Measurements from ENCODE around the gene LGMN. TPM values are rescaled to one million over a fixed set of nuclear protein-coding genes. Genes with fewer than 3 reads are reported as not detected.

Gene LGMN
- total and polyA plus RNA-seq, 2 of the 13 experiments (the other 11 are each of a cell fraction or from before 2014, with no cell fraction given): 28.9 to 76.4 TPM

DNA sequence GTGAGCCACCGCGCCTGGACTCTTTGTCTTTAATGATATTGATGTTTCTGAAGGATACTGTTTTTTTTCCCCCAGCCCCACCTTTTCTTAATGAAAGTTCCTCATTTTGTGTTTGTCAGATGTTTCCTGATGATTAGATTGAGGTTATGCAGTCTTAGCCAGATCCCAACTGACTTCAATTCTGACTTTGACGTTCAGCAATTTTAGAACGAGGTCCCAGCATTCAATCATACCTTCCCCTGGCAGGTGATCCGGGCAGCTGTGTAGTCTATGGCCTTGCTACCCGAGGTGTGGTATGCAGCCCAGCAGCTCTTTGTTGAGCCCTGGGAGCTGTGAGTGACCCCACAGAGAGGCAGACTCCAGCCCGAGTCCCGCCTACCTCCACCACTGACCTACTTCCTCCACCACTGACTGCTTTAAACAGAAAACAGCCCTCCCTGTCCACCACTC, 82.7 kb downstream of the LGMN start:
- FAIRE-seq (no peak), DNase-seq (ENCODE audit: low spot score) (no peak), ATAC-seq (no peak)
- Histone ChIP-seq H3K4me2 (ENCODE audit: low read depth, low read length) (no peak overlapping the region), H3K4me1 (ENCODE audit: insufficient read depth, low read length) (no peaks in the 10 kb centered on the region), H3K9me3 (ENCODE audit: low read length) (no peaks in the 10 kb centered on the region), H4K20me1 (ENCODE audit: insufficient read depth, low read length) (no peaks in the 10 kb centered on the region), H3K27me3 (ENCODE audit: control insufficient read depth in 1 of 2, insufficient read depth in 2 of 2, low read length in 2 of 2) (no peaks in the 10 kb centered on the region), H3K36me3 (replicated peaks in 1 of 2; ENCODE audit: control insufficient read depth in 1 of 2, insufficient read depth in 2 of 2, low read length in 2 of 2) (peaks cover 1 to 6% of the 10 kb centered on the region in 2 experiments; a peak in 1 of 5 replicates), H3K4me3 (replicated peaks in 1 of 3; ENCODE audit: insufficient read depth in 1 of 3, low read depth in 2 of 3, low read length in 3 of 3) (no peak overlapping the region), H3K27ac (ENCODE audit: extremely low read length, insufficient read depth, low read length) (no peak overlapping the region), H2AFZ (ENCODE audit: low read length) (no peak overlapping the region), H3K9ac (ENCODE audit: insufficient read depth, low read depth, low read length) (no peak overlapping the region), H3K79me2 (ENCODE audit: insufficient read depth, low read length) (no peaks in the 10 kb centered on the region)
- WGBS (ENCODE audit: low lambda C conversion rate): 85% methylated on average over 8 of the region's 8 CpGs
- intact Hi-C loops (cut with micrococcal nuclease; ENCODE audit: unreplicated experiment) (no loop called here), in situ Hi-C loops (cut with HindIII; ENCODE audit: extremely low pct_ligation_motif_present, low pct_unique_long_range_greater_than_20kb) (no loop called here)
- TF ChIP-seq, protein P1, sequence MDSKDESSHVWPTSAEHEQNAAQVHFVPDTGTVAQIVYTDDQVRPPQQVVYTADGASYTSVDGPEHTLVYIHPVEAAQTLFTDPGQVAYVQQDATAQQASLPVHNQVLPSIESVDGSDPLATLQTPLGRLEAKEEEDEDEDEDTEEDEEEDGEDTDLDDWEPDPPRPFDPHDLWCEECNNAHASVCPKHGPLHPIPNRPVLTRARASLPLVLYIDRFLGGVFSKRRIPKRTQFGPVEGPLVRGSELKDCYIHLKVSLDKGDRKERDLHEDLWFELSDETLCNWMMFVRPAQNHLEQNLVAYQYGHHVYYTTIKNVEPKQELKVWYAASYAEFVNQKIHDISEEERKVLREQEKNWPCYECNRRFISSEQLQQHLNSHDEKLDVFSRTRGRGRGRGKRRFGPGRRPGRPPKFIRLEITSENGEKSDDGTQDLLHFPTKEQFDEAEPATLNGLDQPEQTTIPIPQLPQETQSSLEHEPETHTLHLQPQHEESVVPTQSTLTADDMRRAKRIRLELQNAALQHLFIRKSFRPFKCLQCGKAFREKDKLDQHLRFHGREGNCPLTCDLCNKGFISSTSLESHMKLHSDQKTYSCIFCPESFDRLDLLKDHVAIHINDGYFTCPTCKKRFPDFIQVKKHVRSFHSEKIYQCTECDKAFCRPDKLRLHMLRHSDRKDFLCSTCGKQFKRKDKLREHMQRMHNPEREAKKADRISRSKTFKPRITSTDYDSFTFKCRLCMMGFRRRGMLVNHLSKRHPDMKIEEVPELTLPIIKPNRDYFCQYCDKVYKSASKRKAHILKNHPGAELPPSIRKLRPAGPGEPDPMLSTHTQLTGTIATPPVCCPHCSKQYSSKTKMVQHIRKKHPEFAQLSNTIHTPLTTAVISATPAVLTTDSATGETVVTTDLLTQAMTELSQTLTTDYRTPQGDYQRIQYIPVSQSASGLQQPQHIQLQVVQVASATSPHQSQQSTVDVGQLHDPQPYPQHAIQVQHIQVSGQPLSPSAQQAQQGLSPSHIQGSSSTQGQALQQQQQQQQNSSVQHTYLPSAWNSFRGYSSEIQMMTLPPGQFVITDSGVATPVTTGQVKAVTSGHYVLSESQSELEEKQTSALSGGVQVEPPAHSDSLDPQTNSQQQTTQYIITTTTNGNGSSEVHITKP (CRISPR knock-in tag; IDR thresholded peaks at IDR 0.05; ENCODE audit: low read depth): no peak
- TF ChIP-seq, protein P2, sequence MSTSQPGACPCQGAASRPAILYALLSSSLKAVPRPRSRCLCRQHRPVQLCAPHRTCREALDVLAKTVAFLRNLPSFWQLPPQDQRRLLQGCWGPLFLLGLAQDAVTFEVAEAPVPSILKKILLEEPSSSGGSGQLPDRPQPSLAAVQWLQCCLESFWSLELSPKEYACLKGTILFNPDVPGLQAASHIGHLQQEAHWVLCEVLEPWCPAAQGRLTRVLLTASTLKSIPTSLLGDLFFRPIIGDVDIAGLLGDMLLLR (CRISPR knock-in tag; IDR thresholded peaks at IDR 0.05): no peak
- TF ChIP-seq, protein P3, sequence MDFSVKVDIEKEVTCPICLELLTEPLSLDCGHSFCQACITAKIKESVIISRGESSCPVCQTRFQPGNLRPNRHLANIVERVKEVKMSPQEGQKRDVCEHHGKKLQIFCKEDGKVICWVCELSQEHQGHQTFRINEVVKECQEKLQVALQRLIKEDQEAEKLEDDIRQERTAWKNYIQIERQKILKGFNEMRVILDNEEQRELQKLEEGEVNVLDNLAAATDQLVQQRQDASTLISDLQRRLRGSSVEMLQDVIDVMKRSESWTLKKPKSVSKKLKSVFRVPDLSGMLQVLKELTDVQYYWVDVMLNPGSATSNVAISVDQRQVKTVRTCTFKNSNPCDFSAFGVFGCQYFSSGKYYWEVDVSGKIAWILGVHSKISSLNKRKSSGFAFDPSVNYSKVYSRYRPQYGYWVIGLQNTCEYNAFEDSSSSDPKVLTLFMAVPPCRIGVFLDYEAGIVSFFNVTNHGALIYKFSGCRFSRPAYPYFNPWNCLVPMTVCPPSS (IDR thresholded peaks at IDR 0.05): no peak
- TF ChIP-seq HOXA7 (CRISPR knock-in tag; IDR thresholded peaks at IDR 0.05): no peak
- no peak for TF ChIP-seq ZNF792 (CRISPR knock-in tag; IDR thresholded peaks at IDR 0.05)
- no peak for TF ChIP-seq POLR2A (IDR thresholded peaks at IDR 0.05; ENCODE audit: insufficient read depth in 1 of 2, low read depth in 2 of 2, low read length in 2 of 2)
- no peak for TF ChIP-seq AGO1 (IDR thresholded peaks at IDR 0.05; ENCODE audit: low read depth, low read length, poor library complexity, severe bottlenecking)
- TF ChIP-seq ZFY (CRISPR knock-in tag; IDR thresholded peaks at IDR 0.05): no peak
- TF ChIP-seq MXI1 (IDR thresholded peaks at IDR 0.05; ENCODE audit: borderline replicate concordance, low read depth, low read length): no peak
- TF ChIP-seq, protein P4, sequence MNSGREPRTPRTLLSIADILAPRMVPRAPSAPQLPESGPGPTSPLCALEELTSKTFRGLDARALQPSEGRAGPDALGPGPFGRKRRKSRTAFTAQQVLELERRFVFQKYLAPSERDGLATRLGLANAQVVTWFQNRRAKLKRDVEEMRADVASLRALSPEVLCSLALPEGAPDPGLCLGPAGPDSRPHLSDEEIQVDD (CRISPR knock-in tag; IDR thresholded peaks at IDR 0.05; ENCODE audit: borderline replicate concordance): no peak
- no peak for TF ChIP-seq RCOR2 (CRISPR knock-in tag; IDR thresholded peaks at IDR 0.05)
- TF ChIP-seq, protein P5, sequence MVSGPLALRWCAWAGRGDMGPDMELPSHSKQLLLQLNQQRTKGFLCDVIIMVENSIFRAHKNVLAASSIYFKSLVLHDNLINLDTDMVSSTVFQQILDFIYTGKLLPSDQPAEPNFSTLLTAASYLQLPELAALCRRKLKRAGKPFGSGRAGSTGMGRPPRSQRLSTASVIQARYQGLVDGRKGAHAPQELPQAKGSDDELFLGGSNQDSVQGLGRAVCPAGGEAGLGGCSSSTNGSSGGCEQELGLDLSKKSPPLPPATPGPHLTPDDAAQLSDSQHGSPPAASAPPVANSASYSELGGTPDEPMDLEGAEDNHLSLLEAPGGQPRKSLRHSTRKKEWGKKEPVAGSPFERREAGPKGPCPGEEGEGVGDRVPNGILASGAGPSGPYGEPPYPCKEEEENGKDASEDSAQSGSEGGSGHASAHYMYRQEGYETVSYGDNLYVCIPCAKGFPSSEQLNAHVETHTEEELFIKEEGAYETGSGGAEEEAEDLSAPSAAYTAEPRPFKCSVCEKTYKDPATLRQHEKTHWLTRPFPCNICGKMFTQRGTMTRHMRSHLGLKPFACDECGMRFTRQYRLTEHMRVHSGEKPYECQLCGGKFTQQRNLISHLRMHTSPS (CRISPR knock-in tag; IDR thresholded peaks at IDR 0.05; ENCODE audit: low read depth): no peak
- ChIA-PET POLR2A (interaction anchor here (0.7 kb wide), 1 partner anchor 11 kb away, joined by 3 read pairs; no protein-coding TSS in a partner anchor), CTCF (ENCODE audit: low intra/inter-chr PET ratio, low total read pairs) (no interaction called here)
- no TSS peak for BruUV-seq (replicated peaks)
